Gastrocnemius medialis (tissue), 4 donors: ENCODE measurements around the gene HACL1. TPM values are rescaled to one million over a fixed set of nuclear protein-coding genes. Genes with fewer than 3 reads are reported as not detected.
"Not testable (repeated sequence)": the region's sequence is repeated elsewhere in the genome, so short reads cannot be mapped to it uniquely, and the experiment has no call there.

Experiments used
- ATAC-seq, 2 donors: fragments of 150-250 bp; one replicate each; pipeline ENCODE4 v1.9.1; 2016
- DNase-seq, 2 donors: peaks; one replicate each; pipeline ENCODE4 v3.0.0-alpha.2; 2019
- H3K27ac ChIP-seq, 4 donors: fragments of 200-600 bp; sonication (generic); 1 replicate in 1 of 4; 2 replicates in 3 of 4; pipeline ENCODE4 v1.5.1; 2016 to 2018; ENCODE audit warnings: mild to moderate bottlenecking in 2 of 4, moderate library complexity in 1 of 4
- H3K27me3 ChIP-seq, 3 donors: fragments of 200-600 bp; sonication (generic) in 2 of 3; 1 replicate in 1 of 3; 2 replicates in 2 of 3; pipeline versions ENCODE4 v1.5.1 to v1.6.0; 2016 to 2019; ENCODE audit warnings: mild to moderate bottlenecking in 1 of 3, moderate library complexity in 1 of 3
- H3K36me3 ChIP-seq, 2 donors: fragments of 200-600 bp; sonication (generic) in 1 of 2; one replicate each; pipeline ENCODE4 v1.5.1; 2017 to 2018
- H3K4me1 ChIP-seq, 2 donors: fragments of 200-600 bp; sonication (generic) in 1 of 2; one replicate each; pipeline ENCODE4 v1.5.1; 2016 to 2017; ENCODE audit warnings: mild to moderate bottlenecking in 2 of 2
- H3K4me3 ChIP-seq, 4 donors: fragments of 200-600 bp; sonication (generic) in 3 of 4; 1 replicate in 1 of 4; 2 replicates in 3 of 4; pipeline ENCODE4 v1.5.1; 2016 to 2019; ENCODE audit warnings: mild to moderate bottlenecking in 2 of 4
- H3K9me3 ChIP-seq, 3 donors: fragments of 200-600 bp; sonication (generic) in 2 of 3; 1 replicate in 1 of 3; 2 replicates in 2 of 3; pipeline ENCODE4 v1.5.1; 2016 to 2019
- CTCF ChIP-seq, 5 experiments: fragments of 450-650 bp in 3 of 5; fragments of 200-600 bp in 2 of 5; sonication (generic) in 2 of 5; IDR thresholded peaks in 4 of 5; conservative IDR thresholded peaks in 1 of 5; 1 replicate in 4 of 5; 2 replicates in 1 of 5; pipeline ENCODE4 v1.5.1; 2016 to 2019; ENCODE audit warnings: antibody characterized with exemption in 5 of 5, mild to moderate bottlenecking in 3 of 5, moderate library complexity in 3 of 5
- POLR2A ChIP-seq, 2 donors: fragments of 450-650 bp; IDR thresholded peaks; one replicate each; pipeline ENCODE4 v1.6.1; 2017; ENCODE audit warnings: antibody characterized with exemption in 2 of 2, mild to moderate bottlenecking in 2 of 2, moderate library complexity in 2 of 2
- in situ Hi-C, 4 donors: fragments of 200-750 bp; cut with MboI; loops; one replicate each; pipeline versions ENCODE4 v1.15.0 to v1.8.0; 2017; ENCODE audit warnings: low sequenced_read_pairs in 4 of 4
- intact Hi-C: fragments of 100-400 bp; cut with DNase I; formaldehyde crosslinking; loops from one replicate; pipeline ENCODE4 v1.15.1; 2023; ENCODE audit warnings: low total_unique reads
- total RNA-seq, 4 donors: library from RNA; depleted of rRNA; stranded (reverse); fragments of >200 nt; gene quantifications; one replicate each; pipeline versions ENCODE4 v1.1.0 to v1.2.3, GENCODE V29; 2016

Gene HACL1
- total RNA-seq, 4 donors from 2014 or later: 23.5 to 27.1 (median 24.5) TPM

- DNase-seq (no peak), ATAC-seq (no peak)
- peaks cover 32 to 53% of the 10 kb centered on the region in 2 donors for H3K4me1 ChIP-seq
- no peak overlapping the region for H3K4me3 ChIP-seq
- H3K36me3 ChIP-seq: no peaks in the 10 kb centered on the region
- TF ChIP-seq POLR2A (IDR thresholded peaks at IDR 0.05): no peak
- TF ChIP-seq CTCF (IDR thresholded peaks at IDR 0.05 in 4 of 5, conservative IDR thresholded peaks at IDR 0.05 in 1 of 5): no peak
- H3K27me3 ChIP-seq: no peaks in the 10 kb centered on the region
- no peaks in the 10 kb centered on the region for H3K9me3 ChIP-seq
- intact Hi-C loops (loop anchor here (5.0 kb wide), 1 partner anchor 160 kb away; no protein-coding TSS in a partner anchor), in situ Hi-C loops (loop anchor here in 1 of 4 donors (25.0 kb wide), 2 partner anchors 650 to 925 kb away; partner anchors contain the start of genes DPH3 and OXNAD1)
- H3K27ac ChIP-seq: peak overlapping the region; percentile 63 to 90 (median 80)
These were observed 10.6 kb upstream of the HACL1 start for GRCh38 chr3:15612001-15612400.

- Histone ChIP-seq H3K36me3 (no peaks in the 10 kb centered on the region), H3K9me3 (no peaks in the 10 kb centered on the region), H3K4me3 (no peak overlapping the region), H3K4me1 (peaks cover 32 to 63% of the 10 kb centered on the region in 2 donors), H3K27me3 (no peaks in the 10 kb centered on the region), H3K27ac (peak overlapping the region; percentile 63 to 90 (median 80))
- intact Hi-C loops: loop anchor here (5.0 kb wide), 1 partner anchor 161 kb away; no protein-coding TSS in a partner anchor
- ATAC-seq (peak; percentile 81 to 86), DNase-seq (peak; percentile 68 to 69)
- in situ Hi-C loops: loop anchor here in 1 of 4 donors (25.0 kb wide), 2 partner anchors 651 to 926 kb away; partner anchors contain the start of genes DPH3 and OXNAD1
- TF ChIP-seq CTCF (IDR thresholded peaks at IDR 0.05 in 4 of 5, conservative IDR thresholded peaks at IDR 0.05 in 1 of 5): no peak
- no peak for TF ChIP-seq POLR2A (IDR thresholded peaks at IDR 0.05)
These were observed 9.6 kb upstream of the HACL1 start for GRCh38 chr3:15611018-15611417.

DNA sequence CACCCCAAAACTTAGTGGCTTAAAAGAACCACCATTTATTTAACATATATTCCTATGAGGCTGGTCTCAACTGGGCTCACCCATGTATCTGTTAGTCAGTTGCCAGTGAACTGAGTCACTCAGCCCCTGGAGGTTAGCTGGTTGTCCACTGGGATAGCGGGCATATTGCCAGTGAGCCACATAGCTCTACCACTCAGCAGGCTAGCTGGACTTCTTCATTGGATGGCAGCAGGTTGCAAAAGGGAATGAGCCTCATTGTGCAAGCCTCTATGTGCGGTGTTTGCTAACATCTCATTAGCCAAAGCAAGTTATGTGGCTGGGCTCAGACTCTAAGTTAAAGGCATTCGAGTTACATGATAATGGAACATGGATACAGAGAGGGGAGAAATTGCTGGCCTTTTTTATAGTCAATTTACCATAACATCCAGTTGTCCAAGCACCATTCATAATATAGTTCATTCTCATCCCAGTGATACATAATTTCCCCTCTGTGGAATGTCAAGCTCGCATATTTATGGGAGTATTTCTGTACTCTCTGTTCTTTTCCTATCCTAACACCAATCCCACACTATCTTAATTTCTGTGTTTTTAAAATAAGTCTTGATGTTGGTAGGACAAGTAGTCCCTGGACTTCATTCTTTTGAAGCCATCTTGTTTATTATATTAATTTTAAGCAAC lies 8.9 kb upstream of the HACL1 start:
- TF ChIP-seq CTCF (IDR thresholded peaks at IDR 0.05 in 4 of 5, conservative IDR thresholded peaks at IDR 0.05 in 1 of 5): no peak
- TF ChIP-seq POLR2A (IDR thresholded peaks at IDR 0.05): peak in 1 of 2 donors; percentile 12
- peaks cover 32 to 67% of the 10 kb centered on the region in 2 donors for H3K4me1 ChIP-seq
- no peaks in the 10 kb centered on the region for H3K27me3 ChIP-seq
- no peaks in the 10 kb centered on the region for H3K36me3 ChIP-seq
- peak; percentile 85 to 87 for ATAC-seq
- intact Hi-C loops (loop anchor here (5.0 kb wide), 1 partner anchor 162 kb away; no protein-coding TSS in a partner anchor), in situ Hi-C loops (loop anchor here in 1 of 4 donors (25.0 kb wide), 2 partner anchors 652 to 927 kb away; partner anchors contain the start of genes DPH3 and OXNAD1)
- peak overlapping the region; percentile 63 to 90 (median 80) for H3K27ac ChIP-seq
- peak; percentile 92 to 96 for DNase-seq
- H3K4me3 ChIP-seq: no peak overlapping the region
- no peaks in the 10 kb centered on the region for H3K9me3 ChIP-seq

DNA sequence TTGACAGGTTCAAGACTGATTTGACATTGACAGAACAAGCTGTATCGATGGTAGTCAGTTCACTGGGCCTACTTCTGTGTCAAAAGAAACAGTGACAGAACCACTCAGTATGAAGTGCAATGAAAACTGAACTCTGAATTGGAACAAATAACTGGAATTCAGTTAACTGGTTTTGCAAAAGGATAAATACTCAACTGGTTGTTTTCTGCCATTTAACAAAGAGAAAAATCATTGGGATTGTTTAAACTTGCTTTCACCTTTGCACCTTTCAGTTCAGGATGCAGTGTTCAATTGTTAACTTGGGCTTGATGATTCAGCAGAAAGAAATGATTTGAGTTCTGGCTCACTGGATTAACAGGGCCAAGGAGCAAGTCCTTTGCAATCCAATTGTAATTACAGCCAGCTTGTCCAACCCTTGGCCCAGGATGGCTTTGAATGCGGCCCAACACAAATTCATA lies 5.1 kb upstream of the HACL1 start:
- in situ Hi-C loops (loop anchor here in 1 of 4 donors (25.0 kb wide), 2 partner anchors 656 to 931 kb away; partner anchors contain the start of genes DPH3 and OXNAD1), intact Hi-C loops (no loop called here)
- Histone ChIP-seq H3K4me1 (peaks cover 28 to 70% of the 10 kb centered on the region in 2 donors), H3K4me3 (no peak overlapping the region), H3K36me3 (no peaks in the 10 kb centered on the region), H3K27me3 (no peaks in the 10 kb centered on the region), H3K9me3 (no peaks in the 10 kb centered on the region), H3K27ac (peak overlapping the region; percentile 11 to 90 (median 80))
- TF ChIP-seq POLR2A (IDR thresholded peaks at IDR 0.05): no peak
- TF ChIP-seq CTCF (IDR thresholded peaks at IDR 0.05 in 4 of 5, conservative IDR thresholded peaks at IDR 0.05 in 1 of 5): no peak
- DNase-seq (no peak), ATAC-seq (no peak)

- DNase-seq, H3K36me3 ChIP-seq, ATAC-seq, H3K4me3 ChIP-seq, H3K9me3 ChIP-seq, H3K27me3 ChIP-seq: not testable (repeated sequence)
- in situ Hi-C loops: loop anchor here in 1 of 4 donors (25.0 kb wide), 2 partner anchors 658 to 933 kb away; partner anchors contain the start of genes DPH3 and OXNAD1
- Histone ChIP-seq H3K27ac (peak overlapping the region in 1 of 4 donors; percentile 90), H3K4me1 (peaks cover 30 to 65% of the 10 kb centered on the region in 2 donors)
- intact Hi-C loops: loop anchor here (5.0 kb wide), 2 partner anchors 33 to 1427 kb away; partner anchors contain the start of genes LSM3 and XPC
These were observed 3.2 kb upstream of the HACL1 start for GRCh38 chr3:15604584-15604983.

- not testable (repeated sequence) for ATAC-seq, DNase-seq, H3K27me3 ChIP-seq, H3K9me3 ChIP-seq
- Histone ChIP-seq H3K4me3 (peak overlapping the region; percentile 73 to 94 (median 92)), H3K27ac (peak overlapping the region; percentile 87 to 92 (median 91)), H3K4me1 (peaks cover 31 to 52% of the 10 kb centered on the region in 2 donors), H3K36me3 (peaks cover 0 to 15% of the 10 kb centered on the region in 2 donors)
- in situ Hi-C loops: loop anchor here in 1 of 4 donors (25.0 kb wide), 2 partner anchors 659 to 934 kb away; partner anchors contain the start of genes DPH3 and OXNAD1
- intact Hi-C loops: loop anchor here (5.0 kb wide), 2 partner anchors 34 to 1426 kb away; partner anchors contain the start of genes LSM3 and XPC
These were observed 1.4 kb upstream of the HACL1 start for GRCh38 chr3:15602816-15603215.
